HG03442 (cell line): Measurements from ENCODE around the gene RECQL5.

Source experiments
- ATAC-seq: cut with Tn5 transposase; IDR thresholded peaks from one replicate; pipeline ENCODE4 v1.9.1; 2021; ENCODE audit warnings: mild to moderate bottlenecking, moderate library complexity; ENCODE audit not compliant: unreplicated experiment

RECQL5 gene

DNA sequence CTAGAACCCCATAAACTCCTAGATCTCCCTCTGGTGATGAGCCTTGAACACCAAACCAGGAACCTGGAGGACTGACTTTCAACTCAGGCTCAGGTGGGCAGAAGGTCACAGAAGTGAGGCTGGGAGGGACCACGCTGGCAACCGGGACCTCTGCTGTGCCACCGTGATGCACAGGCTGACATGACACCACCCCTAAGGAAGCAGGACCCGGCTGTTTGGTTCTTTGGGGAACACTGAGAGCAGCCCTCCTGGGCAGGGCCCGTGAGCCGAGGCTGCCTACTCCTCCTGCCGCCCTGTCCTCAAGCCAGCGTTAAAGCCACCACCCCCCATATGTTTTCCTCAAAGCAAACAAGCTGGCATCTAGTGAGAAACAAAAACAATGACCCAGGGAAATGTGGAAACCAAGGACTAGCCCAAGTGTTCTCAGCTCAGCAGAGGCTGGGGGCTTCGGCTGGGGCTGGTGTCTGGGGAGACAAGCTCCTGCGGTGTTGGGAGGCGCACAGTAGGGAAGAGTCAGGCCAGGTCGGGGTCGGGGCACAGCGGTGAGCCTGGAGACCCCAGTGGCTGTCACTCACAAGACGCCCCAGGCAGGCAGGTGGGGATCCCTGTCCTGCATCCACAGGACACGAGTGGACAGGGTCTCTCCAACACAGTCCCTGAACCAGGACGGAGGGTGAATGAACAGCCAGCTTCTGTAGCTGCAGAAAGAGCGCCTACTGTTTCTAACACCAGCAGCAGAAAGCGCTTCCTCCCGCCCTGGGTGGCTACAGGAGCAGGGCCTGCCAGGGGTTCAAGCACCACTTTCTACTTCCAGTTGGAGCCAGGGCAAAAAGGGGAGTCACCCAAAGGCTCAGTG is 32.0 kb downstream of the RECQL5 start:
- no peak for ATAC-seq

DNA sequence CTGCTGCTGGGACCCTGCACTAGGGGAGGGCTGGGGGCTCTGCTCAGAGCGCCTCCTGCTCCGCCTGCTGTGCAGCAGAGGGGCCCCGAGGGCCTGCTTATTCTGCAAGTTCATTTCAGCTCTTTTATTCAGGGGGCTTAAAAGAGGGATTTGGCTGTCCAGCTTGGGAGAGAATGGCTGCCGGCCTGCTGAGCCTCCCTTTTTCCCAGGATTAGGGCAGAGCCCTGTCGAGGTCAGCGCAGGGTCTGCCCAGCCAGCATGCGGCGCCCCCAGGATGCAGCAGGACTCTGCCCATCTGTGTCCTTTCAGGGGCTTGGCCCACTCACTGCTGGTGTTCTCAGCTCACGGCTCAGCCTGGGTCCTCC is 32.6 kb downstream of the RECQL5 start:
- ATAC-seq, result no peak

DNA sequence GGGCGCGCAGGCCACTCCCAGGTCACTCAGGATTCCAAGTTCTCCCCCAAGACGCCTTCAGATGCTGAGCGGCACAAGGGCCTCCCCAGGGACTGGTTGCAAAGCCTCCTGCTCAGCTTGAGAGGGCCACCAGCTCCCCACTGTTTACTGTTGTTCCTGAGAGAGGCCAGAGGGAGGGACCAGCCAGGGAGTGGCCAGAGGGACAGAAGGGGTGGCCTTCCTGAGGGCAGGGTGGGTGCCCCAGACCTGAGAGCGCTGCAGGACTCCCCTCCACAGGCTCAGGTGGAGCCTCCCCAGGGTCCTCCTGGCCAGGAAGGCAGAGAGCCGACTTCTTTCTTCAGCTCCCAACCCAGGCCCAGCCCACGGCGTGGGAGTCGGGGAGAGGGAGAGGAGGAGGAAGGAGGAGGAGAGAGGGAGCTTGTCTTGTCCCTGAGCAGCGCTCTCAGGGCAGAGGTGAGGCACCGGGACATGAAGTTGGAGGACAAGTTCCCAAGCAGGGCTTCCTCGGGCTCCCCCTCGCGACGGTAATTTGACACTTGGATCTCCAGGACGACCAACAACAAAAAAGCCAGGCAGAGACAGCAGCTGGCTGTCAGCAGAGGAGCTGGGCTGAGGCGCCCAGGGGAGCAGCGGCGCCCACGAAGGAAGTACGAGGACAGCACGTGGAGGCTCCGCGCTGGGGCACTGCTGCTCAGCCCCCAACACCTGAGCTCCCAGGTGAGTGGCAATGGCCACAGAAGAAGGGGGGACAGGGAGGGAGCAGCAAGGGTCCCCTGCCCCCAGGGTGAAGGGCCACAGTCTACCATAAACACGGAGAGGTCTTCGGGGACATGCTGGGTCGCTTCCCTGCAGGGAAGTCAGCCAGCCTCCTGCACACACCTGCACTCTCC is 33.2 kb downstream of the RECQL5 start:
- no peak for ATAC-seq

DNA sequence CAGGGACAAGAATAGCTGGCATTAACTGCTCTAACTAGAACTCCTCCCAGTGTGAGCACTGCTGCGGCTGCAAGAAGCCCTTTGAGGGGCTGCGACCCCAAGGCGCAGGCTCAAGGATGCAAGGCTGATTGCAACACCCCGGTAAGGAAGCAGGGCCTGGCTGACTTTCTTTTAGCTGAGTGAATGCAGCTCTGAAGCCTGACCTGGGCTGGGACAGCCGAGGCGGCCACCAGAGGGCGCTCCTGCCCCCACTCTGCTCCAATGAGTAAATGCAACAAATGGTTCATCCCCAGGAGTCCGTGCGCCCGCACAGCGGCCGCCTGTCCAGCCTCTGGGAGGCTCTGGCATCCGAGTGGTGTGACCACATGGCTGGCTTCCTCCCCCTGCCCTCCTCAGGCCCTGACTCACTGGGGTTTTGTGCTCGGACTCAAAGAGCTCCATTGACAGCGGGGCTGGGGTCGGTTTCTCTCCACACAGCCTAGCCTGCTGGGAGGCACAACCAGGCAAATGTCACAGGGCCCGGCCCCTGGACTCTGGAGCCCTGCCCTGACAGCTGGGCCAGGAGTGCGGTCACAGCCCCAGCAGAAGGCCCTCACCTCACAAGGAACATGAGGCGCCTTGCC is 34.0 kb downstream of the RECQL5 start, which contains the start of gene SMIM5:
TSS of gene SMIM5 (plus strand) at position 572 of the 623 bp plus-strand sequence. CDS start 6,768 bp downstream, outside the sequence.
- ATAC-seq, result no peak

DNA sequence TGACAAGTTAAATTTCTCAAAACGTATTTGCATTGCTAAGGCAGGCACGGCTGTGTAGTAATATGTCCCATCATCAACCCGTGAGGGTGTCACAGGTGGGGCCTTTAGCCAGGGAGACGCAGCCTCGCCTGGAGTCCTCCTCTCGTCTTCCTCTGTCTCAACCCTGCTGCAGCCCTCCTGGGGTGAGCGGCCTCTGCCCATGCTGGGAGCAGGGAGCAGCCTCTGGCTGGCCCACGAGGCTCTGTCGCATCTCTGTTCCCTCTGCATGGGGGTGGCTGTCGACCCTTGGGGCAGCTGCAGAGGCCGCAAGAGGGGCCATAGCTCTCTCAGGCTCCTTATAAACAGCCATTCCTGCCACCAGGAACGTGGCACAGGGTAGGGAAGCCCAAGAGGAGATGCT is 34.5 kb downstream of the RECQL5 start:
- no peak for ATAC-seq

DNA sequence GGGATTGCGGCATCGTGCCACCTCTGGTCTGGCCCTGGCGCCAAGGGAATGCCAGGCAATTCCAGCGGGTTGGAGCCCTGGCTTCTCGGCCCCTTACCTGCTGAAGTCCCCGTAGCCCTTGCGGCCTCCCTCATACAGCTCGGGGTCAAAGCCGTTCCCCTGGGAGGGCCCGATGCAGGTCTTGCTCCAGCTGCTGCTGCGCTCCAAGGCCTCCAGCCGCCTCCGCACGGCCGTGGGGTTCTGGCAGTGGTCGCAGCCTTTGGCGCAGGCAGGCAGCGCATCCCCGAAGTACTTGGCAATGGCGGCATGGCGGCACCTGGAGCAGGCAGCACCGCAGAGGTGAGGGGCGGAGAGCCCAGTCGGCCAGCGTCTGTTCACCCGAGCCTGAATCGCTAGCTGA is 35.6 kb downstream of the RECQL5 start:
- ATAC-seq, result no peak

DNA sequence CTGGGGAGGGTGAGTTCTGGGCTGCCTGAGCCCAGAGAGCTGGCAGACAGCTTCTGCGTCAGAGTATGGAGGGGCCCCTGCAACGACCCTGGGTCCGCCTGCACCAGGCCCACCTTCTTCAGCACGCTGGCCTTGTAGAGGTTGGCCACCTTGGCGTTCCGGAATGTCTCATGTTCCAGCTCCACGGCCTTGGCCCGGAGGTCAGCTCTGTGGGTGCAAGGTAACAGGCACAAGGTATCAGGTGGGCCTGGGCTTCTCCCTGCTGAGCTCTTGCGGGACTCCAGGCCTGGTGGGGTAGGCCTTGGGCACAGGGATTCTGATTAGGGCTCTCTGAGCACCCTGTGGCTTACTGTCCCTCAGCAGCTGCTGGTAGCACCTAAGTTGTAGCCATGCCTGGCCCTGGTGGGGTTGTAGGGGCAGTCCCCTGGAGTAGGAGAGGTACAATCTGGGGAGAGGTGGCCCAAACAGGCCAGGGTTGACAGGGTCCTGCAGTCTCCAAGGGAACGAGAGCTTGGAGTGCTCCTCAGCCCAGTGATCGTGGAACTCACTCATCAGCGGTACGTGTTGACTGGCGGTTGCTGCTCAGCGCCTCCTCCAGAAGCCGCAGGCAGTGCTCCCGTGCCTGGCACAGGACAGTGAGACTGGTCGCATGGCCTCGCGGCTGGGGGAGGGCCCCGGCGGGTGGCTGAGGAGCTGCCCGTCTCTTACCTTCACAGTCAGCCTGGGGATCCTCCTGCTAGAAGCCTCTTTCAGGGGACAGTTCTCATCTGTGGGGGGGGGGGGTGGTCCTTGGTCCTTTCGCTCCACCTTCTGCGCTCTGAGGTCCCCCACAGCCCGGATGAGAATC is 36.7 kb downstream of the RECQL5 start:
- ATAC-seq, result no peak

DNA sequence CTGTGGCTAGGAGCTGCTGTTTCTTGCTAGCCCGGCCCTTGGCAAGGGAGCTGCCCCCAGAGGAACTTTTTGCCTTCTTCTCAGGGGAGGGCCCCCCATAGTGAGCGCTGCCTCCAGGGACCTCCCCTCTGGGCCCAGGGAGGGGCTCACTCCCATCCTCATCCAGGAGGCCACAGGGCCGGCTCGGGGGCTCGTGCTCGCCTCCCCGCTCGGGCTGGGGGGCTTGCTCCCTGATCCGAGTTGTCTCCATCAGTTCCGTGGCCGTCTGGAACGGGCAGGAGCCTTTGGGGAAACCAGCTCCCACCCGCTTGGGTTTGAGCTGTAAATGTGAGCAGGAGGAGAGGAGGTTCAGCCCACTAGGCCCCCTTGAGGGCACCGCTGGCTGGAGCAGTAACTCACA is 37.8 kb downstream of the RECQL5 start:
- ATAC-seq, result no peak

DNA sequence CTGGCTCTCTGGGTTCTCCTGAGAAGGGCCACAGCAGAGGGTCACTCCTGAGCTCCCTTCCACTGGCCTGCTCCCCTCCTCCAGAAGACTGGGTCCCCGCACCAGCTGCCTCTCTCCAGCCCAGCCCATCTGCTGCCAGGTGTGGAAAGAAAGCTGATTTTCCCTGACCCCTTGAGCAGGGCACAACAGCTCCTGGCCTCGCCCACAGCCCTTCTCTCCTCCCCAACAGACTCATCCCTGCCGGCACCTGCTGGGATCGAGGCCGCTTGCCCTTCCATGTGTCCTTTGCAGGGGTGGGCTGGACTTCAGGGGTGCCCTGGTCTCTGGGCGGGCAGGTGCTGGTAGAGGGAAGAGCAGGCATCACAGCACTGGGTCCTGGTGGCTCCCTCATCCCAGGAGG is 38.5 kb downstream of the RECQL5 start:
- ATAC-seq, result no peak

DNA sequence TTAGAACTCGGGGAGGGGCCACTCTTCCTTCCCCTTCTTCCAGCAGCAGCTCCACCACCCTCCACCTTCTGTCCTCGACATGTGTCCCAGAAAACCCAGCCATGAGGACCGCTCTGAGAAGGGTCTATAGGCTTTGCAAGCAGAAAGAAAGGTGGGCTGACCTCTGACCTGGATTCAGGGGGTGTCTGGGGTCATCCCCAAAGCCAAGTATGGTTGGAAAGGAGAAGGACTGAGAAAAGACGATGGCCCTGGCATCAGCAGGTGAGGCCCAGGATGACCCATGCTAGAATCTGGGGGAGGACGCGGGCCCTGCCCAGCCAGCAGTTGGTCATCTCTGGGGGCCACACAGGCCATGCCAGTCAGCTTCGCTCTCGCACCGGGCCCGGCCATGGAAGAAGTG is 39.9 kb downstream of the RECQL5 start:
- ATAC-seq, result no peak

DNA sequence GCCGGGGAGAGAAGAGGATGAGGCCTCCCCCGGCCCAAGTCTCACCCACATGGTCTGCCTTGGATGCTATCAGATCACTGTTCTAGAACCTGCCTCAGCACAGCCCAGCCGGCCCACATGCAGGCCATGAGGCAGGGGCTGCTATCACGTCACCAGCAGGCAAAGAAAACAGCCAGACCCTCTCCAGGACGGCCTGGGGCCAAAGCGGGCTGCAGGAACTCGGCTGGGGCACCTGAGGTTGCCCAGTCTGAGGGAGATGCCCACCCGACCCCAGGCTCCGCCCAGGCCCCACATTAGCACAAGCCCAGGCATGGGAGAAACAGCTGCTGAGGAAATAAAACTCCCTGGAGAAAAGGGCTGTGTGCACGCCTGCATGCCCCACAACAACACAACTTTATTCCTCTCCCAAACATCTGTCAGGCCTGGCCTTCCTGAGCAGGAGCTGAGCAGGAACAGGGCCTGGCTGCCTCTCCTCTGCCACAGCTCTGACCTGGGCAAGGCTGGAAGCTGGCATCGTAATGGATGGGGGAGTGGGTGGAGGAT is 40.4 kb downstream of the RECQL5 start:
- no peak for ATAC-seq

DNA sequence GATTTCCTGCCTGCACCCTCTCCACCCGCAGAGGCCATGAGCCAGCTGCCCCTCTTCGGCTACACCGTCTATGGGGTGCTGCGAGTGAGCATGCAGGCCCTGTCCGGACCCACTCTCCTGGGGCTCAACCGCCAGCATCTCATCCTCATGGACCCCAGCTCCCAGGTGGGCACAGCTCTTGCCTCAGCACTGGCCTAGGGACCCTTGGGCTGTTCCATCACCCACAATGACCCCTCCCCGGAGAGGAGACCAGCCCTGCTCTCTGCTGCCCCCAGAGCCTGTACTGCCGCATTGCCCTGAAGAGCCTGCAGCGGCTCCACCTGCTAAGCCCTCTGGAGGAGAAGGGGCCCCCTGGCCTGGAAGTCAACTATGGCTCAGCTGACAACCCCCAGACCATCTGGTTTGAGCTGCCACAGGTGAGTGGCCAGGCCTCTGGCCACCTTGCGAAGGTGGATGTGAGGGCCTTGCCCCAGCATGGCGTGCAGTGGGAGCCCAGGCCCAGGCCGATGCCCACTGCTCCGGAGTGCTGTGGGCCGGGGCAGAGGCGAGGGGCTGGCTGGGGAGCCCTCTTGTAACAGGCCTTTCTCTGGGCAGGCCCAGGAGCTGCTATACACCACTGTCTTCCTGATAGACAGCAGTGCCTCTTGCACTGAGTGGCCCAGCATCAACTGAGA is 41.0 kb downstream of the RECQL5 start:
- no peak for ATAC-seq

DNA sequence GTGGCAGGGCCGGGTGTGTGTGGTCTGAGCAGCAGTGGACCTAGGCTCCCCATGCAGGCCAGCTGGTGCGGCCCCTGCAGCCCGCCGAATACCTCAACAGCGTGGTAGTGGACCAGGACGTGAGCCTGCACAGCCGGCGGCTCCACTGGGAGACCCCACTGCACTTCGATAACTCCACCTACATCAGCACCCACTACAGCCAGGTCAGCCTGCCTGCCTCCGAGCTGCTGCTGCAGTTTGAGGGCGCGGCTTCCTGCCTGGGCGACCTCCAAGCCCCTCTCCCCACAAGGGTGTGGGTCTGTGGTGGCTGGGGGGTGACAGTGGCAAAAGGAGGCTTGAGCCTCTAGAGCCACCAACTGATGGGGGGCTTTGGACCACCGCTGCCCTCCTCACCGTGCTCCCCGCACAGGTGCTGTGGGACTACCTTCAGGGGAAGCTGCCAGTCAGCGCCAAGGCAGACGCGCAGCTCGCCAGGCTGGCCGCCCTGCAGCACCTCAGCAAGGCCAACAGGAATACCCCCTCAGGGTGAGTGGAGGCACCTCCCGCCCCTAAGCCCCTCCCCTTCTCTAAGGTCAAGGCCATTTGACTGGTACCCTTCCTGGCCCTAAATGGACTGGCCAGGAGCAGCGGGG is 42.1 kb downstream of the RECQL5 start:
- ATAC-seq, result no peak

DNA sequence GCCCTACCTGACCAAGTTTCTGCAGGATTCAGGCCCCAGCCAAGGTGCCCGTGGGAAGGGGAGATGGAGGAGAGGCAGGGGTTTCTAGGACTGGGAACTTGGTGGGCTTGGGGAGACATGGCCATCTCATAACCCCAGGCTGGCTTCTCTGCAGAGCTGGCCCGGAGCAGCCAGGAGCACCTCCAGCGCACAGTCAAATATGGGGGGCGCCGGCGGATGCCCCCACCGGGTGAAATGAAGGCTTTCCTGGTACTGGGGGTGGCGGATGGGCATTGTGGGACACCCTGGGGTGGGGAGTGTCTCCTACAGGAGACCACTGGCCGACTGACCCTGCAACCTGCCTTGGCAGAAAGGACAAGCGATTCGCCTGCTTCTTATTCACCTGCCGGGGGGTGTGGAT is 42.9 kb downstream of the RECQL5 start:
- ATAC-seq, result no peak

DNA sequence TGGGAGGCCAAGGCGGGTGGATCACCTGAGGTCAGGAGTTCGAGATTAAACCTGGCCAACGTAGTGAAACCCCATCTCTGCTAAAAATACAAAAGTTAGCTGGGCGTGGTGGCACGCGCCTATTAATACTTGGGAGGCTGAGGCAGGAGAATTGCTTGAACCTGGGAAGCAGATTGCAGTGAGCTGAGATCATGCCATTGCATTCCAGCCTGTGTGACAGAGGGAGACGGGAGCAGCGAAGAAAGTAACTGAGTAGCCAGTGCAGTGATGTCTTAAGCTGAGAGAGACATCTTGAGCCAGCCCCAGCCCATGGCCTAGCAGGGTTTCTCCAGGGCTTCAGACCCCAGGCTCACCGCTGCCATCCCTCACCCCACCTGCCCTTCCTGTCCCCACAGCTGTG is 43.6 kb downstream of the RECQL5 start:
- ATAC-seq, result no peak

DNA sequence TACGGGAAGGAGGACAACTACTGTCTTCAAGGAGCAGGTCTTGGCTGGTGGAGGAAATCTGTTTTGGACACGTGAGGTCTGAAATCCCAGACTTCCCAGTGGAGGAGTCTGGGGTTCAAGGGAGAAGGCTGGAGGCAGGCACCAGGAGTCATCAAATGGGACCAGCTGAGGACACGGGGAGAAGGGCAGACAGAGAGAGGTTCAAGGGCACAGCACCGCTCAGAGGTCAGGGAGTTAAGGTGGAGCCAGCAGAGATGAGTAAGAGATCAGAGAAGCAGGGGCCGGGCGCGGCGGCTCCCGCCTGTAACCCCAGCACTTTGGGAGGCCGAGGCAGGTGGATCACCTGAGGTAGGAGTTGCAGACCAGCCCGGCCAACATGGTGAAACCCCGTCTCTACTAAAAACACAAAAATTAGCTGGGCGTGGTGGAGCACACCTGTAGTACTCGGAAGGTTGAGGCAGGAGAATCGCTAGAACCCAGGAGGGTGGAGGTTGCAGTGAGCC is 44.1 kb downstream of the RECQL5 start:
- no peak for ATAC-seq

DNA sequence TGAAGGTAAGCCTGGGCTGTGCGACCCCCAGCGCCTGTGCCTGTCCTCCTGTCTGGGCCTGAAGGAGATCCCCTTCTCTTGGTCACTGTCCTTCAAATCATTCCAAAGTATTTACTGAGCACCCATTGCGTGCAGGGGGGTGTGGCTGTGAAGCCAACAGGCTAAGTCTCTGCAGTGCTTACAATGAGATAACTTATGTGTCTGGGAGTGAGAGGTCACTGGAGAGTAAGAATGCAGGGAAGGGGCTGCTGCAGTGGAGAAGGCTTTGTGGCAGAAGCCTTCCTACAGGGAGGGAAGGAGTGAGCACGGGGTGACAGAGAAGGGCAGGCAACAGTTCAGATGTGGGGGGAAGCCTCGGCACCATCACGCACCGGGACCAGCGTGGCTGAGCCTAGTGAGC is 44.9 kb downstream of the RECQL5 start:
- ATAC-seq, result no peak

DNA sequence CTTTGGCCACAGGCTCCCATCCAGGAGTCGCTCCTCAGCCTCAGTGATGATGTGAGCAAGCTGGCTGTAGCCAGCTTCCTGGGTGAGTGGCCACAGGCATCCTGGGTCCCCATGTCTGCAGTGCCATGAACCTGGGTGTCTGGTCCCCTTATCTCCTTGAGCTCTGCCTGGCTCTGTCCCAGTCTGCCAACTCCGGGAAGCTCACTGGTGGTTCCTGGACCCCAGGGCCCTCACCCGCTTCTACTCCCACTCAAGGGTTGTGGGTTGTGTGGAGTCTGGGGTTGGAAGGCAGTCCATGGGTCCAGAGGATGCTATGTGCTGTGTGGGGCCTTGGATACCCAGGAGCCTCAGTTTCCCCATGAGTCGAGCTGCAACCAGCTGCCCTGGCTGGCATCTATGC is 45.5 kb downstream of the RECQL5 start:
- no peak for ATAC-seq
